NAMALWA (cell line): ENCODE data around the gene MRPS6.
A peak's percentile ranks its signal among the peaks of the same experiment; 100 is the strongest.

Experiments used
- DNase-seq: peaks from one replicate; pipeline ENCODE4 v3.0.0-alpha.2; 2015; ENCODE audit warnings: low spot score

The MRPS6 gene

GRCh38 chr21:34071683-34072082, 1.7 kb upstream of the MRPS6 start:
- DNase-seq, result no peak

- no peak for DNase-seq
These were observed 990 bp upstream of the MRPS6 start for GRCh38 chr21:34072145-34073031.

- DNase-seq, result no peak
These were observed 438 bp downstream of the MRPS6 start for GRCh38 chr21:34073749-34074282.

GRCh38 chr21:34074283-34075090, 1.1 kb downstream of the MRPS6 start:
- DNase-seq, result peak; percentile 35

- DNase-seq, result no peak
These were observed 1.7 kb downstream of the MRPS6 start for GRCh38 chr21:34075091-34075425.

- DNase-seq, result no peak
These were observed 2.6 kb downstream of the MRPS6 start for GRCh38 chr21:34075760-34076660.

GRCh38 chr21:34076835-34077234, 3.5 kb downstream of the MRPS6 start:
- DNase-seq, result no peak

GRCh38 chr21:34077888-34078287, 4.5 kb downstream of the MRPS6 start:
- DNase-seq, result no peak

GRCh38 chr21:34078915-34079314, 5.5 kb downstream of the MRPS6 start:
- no peak for DNase-seq

GRCh38 chr21:34080710-34081109, 7.3 kb downstream of the MRPS6 start:
- no peak for DNase-seq

GRCh38 chr21:34082769-34083168, 9.4 kb downstream of the MRPS6 start:
- DNase-seq, result no peak

GRCh38 chr21:34083357-34083756, 10.0 kb downstream of the MRPS6 start:
- no peak for DNase-seq

GRCh38 chr21:34085129-34085528, 11.8 kb downstream of the MRPS6 start:
- DNase-seq, result no peak

GRCh38 chr21:34086887-34087306, 13.5 kb downstream of the MRPS6 start:
- no peak for DNase-seq

- no peak for DNase-seq
These were observed 15.4 kb downstream of the MRPS6 start for GRCh38 chr21:34088752-34089151.

GRCh38 chr21:34091032-34091431, 17.7 kb downstream of the MRPS6 start:
- DNase-seq, result no peak

- DNase-seq, result peak; percentile 34
These were observed 18.2 kb downstream of the MRPS6 start for GRCh38 chr21:34091607-34092006.

- DNase-seq, result no peak
These were observed 19.0 kb downstream of the MRPS6 start for GRCh38 chr21:34092262-34092921.

GRCh38 chr21:34093083-34093482, 19.7 kb downstream of the MRPS6 start:
- DNase-seq, result no peak

GRCh38 chr21:34094949-34095348, 21.6 kb downstream of the MRPS6 start:
- no peak for DNase-seq

GRCh38 chr21:34097442-34097841, 24.1 kb downstream of the MRPS6 start:
- DNase-seq, result no peak
